ENCODE data around the gene DCP2.

GRCh38 chr5:112960863-112961504, 15.6 kb upstream of the DCP2 start:
- TF ChIP-seq CTCF (IDR thresholded peaks at IDR 0.05; ENCODE audit: low read depth, low read length) (no peak), POLR2A (IDR thresholded peaks at IDR 0.05; ENCODE audit: extremely low read depth, insufficient read length) (no peak), MAX (IDR thresholded peaks at IDR 0.05; ENCODE audit: low read depth, low read length) (no peak)
